ENCODE results near the gene SOX6. TPM values are rescaled to one million over a fixed set of nuclear protein-coding genes. Genes with fewer than 3 reads are reported as not detected.

The SOX6 gene
- total RNA-seq, 4 donors from 2014 or later = 0.29 to 20.5 (median 8.2) TPM

GRCh38 chr11:16289541-16289940 lies 66.8 kb downstream of the SOX6 start:
- TF ChIP-seq, protein P1, sequence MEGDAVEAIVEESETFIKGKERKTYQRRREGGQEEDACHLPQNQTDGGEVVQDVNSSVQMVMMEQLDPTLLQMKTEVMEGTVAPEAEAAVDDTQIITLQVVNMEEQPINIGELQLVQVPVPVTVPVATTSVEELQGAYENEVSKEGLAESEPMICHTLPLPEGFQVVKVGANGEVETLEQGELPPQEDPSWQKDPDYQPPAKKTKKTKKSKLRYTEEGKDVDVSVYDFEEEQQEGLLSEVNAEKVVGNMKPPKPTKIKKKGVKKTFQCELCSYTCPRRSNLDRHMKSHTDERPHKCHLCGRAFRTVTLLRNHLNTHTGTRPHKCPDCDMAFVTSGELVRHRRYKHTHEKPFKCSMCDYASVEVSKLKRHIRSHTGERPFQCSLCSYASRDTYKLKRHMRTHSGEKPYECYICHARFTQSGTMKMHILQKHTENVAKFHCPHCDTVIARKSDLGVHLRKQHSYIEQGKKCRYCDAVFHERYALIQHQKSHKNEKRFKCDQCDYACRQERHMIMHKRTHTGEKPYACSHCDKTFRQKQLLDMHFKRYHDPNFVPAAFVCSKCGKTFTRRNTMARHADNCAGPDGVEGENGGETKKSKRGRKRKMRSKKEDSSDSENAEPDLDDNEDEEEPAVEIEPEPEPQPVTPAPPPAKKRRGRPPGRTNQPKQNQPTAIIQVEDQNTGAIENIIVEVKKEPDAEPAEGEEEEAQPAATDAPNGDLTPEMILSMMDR (IDR thresholded peaks at IDR 0.05) = no peak
- no peak for TF ChIP-seq POLR2A (IDR thresholded peaks at IDR 0.05)
- DNase-seq = no peak
- Histone ChIP-seq H3K36me3 (no peaks in the 10 kb centered on the region), H3K27ac (no peak overlapping the region), H3K27me3 (no peaks in the 10 kb centered on the region), H3K4me3 (no peak overlapping the region), H3K9me3 (no peaks in the 10 kb centered on the region), H3K4me1 (no peaks in the 10 kb centered on the region)
- intact Hi-C loops (cut with DNase I; ENCODE audit: low total_unique reads) = no loop called here

GRCh38 chr11:16287630-16288280 lies 68.6 kb downstream of the SOX6 start:
- H3K4me1 ChIP-seq = no peaks in the 10 kb centered on the region
- H3K27me3 ChIP-seq = no peaks in the 10 kb centered on the region
- H3K36me3 ChIP-seq = no peaks in the 10 kb centered on the region
- H3K27ac ChIP-seq = no peak overlapping the region
- no peak for TF ChIP-seq POLR2A (IDR thresholded peaks at IDR 0.05)
- TF ChIP-seq, protein P1 (IDR thresholded peaks at IDR 0.05) = no peak
- no peak for DNase-seq
- intact Hi-C loops (cut with DNase I; ENCODE audit: low total_unique reads) = no loop called here
- no peaks in the 10 kb centered on the region for H3K9me3 ChIP-seq
- H3K4me3 ChIP-seq = no peak overlapping the region

GRCh38 chr11:16286095-16286494 lies 70.3 kb downstream of the SOX6 start:
- H3K9me3 ChIP-seq = no peaks in the 10 kb centered on the region
- no peak for DNase-seq
- intact Hi-C loops (cut with DNase I; ENCODE audit: low total_unique reads) = no loop called here

GRCh38 chr11:16280256-16280682 lies 76.1 kb downstream of the SOX6 start:
- intact Hi-C loops (cut with DNase I; ENCODE audit: low total_unique reads) = no loop called here
- no peak overlapping the region for H3K27ac ChIP-seq

More at GRCh38 chr11:16286095-16286494, 70.3 kb downstream of the SOX6 start:
- no peak overlapping the region for H3K4me3 ChIP-seq
- H3K27me3 ChIP-seq = no peaks in the 10 kb centered on the region
- no peak overlapping the region for H3K27ac ChIP-seq
- TF ChIP-seq, protein P1 (IDR thresholded peaks at IDR 0.05) = no peak
- no peak for TF ChIP-seq POLR2A (IDR thresholded peaks at IDR 0.05)
- no peaks in the 10 kb centered on the region for H3K4me1 ChIP-seq
- no peaks in the 10 kb centered on the region for H3K36me3 ChIP-seq

DNA sequence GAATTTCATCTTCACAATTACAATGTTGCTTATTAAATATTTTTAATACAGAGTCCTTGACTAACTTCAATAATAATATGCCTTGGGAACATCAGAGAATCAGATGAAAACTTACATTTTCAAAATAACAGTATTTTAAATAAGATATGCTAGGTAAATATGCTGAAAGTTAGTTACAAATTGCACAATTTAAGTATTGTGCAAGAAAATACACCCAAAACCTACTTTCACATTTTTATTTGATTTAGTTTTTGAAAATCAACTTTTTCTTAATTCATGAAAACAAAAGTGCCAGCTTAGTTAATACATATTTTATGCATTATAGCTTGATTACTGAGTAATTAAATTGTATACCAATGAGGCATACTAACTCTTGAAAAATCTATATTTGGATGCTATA lies 76.8 kb downstream of the SOX6 start:
- H3K9me3 ChIP-seq = no peaks in the 10 kb centered on the region
- TF ChIP-seq, protein P1 (IDR thresholded peaks at IDR 0.05) = no peak
- TF ChIP-seq POLR2A (IDR thresholded peaks at IDR 0.05) = no peak
- H3K36me3 ChIP-seq = no peaks in the 10 kb centered on the region
- no peak overlapping the region for H3K27ac ChIP-seq
- intact Hi-C loops (cut with DNase I; ENCODE audit: low total_unique reads) = no loop called here
- no peaks in the 10 kb centered on the region for H3K4me1 ChIP-seq
- no peak overlapping the region for H3K4me3 ChIP-seq
- no peak for DNase-seq
- H3K27me3 ChIP-seq = no peaks in the 10 kb centered on the region

More at GRCh38 chr11:16280256-16280682, 76.1 kb downstream of the SOX6 start:
- H3K9me3 ChIP-seq = no peaks in the 10 kb centered on the region
- TF ChIP-seq, protein P1 (IDR thresholded peaks at IDR 0.05) = no peak
- no peak for TF ChIP-seq POLR2A (IDR thresholded peaks at IDR 0.05)
- H3K36me3 ChIP-seq = no peaks in the 10 kb centered on the region
- no peak for DNase-seq
- no peaks in the 10 kb centered on the region for H3K4me1 ChIP-seq
- H3K27me3 ChIP-seq = no peaks in the 10 kb centered on the region
- no peak overlapping the region for H3K4me3 ChIP-seq

Measured in uterus (tissue), 4 donors.